Activated CD4-positive, alpha-beta T cell treated with anti-CD3 and anti-CD28 coated beads, Interleukin-2, Interleukin-6, amounts not matched to agents 100 ng/mL and 50 ng/mL, durations not matched to agents 16 hours and 8 hours (primary cell): ENCODE measurements around the gene ZNF484.
"Not testable (repeated sequence)": the region's sequence is repeated elsewhere in the genome, so short reads cannot be mapped to it uniquely, and the experiment has no call there.

Experiments used
- DNase-seq: peaks from one replicate; pipeline ENCODE4 v3.0.0-alpha.2; 2020

ZNF484 gene

DNA sequence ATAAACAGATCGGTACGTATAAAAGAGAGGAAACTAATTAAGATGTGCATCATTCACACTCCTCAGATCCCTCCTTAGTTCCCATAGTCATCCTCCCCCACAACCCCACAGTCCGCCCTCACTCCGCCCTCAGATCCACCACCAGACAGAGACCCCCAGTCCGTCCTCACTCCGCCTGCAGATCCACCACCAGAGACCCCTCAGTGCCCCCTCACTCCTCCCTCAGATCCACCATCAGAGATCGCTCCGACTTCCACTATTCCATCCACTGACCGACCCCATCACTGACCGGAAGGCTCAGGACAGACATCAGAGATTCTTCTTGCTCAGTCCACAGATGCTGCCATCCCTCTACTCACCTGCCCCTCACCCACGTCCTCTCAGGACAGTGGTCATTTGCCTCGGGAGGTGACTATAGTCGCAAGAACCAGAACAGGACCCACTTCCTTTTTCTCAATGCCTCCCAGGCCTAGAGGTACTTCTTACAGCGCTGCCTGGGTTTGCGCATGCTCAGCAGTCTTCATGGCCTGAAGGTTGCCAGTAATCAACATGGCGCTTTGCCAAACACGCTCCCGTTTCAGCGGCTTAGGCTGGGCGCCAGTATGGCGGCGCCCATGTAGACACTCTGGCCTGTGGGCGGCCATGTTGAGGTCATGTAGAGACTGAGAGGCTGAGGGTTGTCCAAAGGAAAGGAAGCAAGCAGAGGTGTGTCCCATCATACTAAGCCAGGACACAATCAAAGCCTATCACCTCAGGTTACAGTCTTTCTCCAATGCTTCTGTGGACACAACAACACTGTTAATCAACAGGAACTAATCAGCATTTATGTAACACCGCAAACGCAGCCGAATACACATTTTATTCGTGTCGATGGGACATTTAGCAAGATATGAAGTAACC, at the start of gene ZNF484:
TSS of gene ZNF484 (minus strand) at position 508 of the 900 bp plus-strand sequence. CDS start 3,009 bp downstream, outside the sequence.
- DNase-seq, result peak; percentile 97

DNA sequence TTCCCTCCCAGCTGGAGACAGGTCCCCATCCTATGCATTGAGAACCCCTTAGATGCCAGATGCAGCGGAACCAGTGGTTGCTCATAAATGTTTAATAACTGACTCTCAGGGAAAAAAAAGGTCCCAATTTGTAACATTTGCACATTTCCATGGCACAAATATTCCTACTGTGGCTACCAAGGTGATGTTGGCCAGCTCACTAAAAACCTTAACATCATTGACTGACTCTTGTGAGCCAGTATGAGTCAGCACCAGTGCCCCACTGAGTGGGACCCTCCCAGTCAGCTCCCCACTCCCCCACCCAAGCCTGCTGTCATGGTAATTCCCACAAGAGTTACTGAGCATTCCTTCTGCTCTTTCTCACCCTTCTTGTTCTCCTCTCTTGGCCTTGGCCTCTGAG, 42.6 kb upstream of the ZNF484 start:
- DNase-seq, result no peak

DNA sequence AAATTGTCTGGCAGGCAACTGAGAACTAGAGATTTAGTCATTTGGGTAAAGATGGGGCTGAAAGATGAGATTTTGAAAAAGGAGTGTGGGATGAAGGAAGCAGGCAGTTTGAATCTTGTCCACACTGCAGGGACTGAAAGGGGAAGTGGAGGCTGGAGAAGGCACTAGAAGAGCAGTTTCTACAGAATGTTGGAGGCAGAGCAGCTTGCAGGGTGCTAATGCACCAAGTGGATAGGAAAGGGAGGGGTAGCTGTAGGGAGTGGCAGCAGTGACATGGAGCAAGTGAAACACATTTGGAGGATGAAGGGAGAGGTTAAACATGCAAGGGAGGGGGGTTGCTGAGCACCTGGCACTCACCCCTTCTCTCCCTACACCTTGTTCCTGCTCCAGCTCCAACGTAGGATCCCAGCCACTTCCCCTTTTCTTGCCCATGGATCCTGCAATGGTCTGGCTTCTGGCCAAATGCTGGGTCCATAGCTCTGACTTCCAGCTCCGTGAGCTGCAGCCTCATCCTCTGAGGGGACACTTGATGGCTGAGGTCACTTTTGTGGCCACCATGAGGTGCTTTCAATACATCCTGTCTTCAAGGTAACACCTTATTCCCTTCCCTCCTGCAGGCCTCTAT, 39.5 kb upstream of the ZNF484 start:
- DNase-seq, result no peak

DNA sequence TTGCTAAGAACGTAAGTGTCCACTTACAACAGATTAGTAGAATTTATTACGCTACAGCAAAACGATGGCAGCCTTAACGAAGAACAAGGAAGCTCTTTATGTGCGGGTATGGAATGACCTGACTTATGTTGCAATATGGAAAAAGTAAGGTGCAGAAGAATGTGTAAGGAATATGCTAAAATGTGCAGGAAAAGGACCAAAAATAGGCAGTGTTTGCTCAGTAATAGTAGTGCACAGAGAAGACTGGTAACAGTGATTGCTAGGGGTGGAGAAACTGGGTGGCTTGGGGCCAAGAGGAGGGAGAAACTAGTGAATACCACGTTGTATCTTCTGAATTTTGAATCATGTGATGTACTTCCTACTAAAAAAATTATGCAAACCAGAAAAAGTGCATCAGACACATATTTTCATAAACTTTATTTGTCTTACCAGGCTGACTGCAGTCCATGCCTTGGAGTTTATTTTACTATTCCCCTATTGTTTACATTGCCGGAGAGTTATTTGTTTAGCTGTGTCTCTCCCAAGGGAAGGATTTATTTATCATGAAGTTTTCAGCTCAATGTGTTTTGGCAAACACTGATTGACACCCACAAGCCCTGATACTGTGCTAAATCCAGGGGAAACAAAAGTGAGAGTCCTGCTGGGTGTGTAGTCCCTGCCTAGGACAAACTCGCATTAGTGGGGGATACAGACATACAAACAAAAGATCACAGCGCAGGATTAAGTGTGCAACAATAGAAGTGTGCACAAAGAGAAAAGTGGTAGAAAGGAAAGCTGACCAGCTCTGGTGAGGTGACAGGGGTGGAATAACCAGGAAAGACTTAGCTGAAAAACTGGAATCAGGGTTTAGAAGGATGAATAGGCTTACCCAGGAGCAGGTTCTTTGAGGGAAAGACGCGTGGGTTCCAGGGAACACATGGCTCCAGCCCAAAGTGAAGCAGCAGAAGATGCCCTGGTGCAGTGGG, 34.0 kb upstream of the ZNF484 start:
- no peak for DNase-seq

DNA sequence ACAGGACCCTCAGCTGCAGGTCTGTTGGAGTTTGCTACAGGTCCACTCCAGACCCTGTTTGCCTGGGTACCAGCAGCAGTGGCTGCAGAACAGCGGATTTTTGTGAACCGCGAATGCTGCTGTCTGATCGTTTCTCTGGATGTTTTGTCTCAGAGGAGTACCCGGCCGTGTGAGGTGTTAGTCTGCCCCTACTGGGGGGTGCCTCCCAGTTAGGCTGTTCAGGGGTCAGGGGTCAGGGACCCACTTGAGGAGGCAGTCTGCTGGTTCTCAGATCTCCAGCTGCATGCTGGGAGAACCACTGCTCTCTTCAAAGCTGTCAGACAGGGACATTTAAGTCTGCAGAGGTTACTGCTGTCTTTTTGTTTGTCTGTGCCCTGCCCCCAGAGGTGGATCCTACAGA, 27.3 kb upstream of the ZNF484 start:
- DNase-seq, result not testable (repeated sequence)

DNA sequence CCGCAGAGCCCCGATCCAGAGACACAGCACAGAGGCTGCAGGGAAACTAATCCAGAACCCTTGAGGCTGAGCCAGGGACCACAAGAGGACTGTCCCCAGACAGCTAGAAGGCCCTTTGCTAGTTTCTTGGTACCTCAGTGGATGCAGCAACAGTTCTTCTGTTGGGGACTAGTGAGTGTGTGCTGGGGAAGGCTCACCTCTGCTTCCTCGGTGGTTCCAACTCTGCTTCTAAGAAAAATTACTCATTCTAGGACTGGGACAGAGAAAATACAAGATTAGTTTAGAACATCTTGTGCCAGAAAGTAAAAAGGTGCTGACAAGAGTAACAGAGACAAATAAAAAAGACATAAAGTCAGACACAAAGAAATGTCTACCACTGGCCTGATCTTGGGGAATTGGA, 19.5 kb upstream of the ZNF484 start:
- DNase-seq, result peak; percentile 15

DNA sequence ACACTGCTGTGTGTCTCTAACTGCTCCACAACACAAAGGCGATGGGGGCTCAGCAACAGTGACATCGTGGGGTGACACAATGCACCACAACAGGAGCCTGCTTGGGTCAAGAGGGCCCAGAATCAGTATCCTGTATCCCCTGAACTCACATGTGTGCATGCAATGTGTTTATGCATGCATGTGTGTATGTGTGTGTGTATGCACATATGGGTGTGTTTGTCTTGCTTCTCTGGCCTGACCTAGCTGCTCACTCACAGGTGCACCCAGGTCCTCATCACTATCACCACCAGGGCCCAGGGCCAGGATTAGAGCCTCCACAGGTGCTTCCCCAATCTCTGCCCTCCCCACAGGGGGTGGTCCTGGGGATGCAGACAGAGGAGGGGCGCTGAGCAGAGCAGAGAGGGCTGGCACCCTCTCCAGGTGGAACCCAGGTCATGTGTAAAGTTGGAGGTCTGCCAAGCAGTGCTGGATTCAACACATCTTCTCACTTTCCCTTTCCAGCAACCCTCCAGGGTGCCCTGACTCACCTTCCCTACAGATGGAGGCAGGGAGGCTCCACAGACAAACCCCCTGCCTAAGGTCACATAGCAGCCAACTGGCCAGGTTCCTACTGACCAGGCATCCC, 18.1 kb upstream of the ZNF484 start:
- DNase-seq, result no peak

DNA sequence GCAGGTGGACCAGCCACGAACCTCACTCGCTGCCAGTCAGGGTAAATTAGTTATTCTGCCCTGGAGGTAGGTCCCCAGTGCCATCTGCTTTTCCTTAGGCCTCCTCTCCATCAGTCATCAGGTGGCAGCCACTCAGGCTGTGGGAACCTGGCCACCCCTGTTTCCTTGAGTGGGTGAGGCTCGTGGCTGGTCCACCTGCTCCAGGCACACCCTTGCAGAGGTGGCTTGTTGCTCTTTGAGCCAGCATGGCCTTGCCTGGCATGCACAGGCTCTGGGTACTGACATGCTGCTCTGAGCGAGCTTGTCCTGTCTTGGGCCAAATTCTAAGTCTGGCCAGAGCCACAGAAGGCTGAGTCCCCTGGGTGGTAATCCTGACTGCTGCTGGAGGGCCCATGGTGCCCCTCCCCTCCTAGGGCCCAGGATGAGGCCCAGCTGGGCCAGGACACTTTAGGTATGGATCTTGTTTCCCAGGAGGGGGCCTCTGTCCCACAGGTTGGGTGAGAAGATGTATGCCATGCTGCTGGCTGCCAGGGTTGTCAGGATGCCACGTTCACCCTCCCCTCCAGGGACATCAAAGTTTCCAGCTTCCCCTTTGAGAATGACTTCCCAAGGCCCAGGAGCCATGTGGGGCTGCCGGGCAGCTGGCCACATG, 17.0 kb upstream of the ZNF484 start:
- no peak for DNase-seq

DNA sequence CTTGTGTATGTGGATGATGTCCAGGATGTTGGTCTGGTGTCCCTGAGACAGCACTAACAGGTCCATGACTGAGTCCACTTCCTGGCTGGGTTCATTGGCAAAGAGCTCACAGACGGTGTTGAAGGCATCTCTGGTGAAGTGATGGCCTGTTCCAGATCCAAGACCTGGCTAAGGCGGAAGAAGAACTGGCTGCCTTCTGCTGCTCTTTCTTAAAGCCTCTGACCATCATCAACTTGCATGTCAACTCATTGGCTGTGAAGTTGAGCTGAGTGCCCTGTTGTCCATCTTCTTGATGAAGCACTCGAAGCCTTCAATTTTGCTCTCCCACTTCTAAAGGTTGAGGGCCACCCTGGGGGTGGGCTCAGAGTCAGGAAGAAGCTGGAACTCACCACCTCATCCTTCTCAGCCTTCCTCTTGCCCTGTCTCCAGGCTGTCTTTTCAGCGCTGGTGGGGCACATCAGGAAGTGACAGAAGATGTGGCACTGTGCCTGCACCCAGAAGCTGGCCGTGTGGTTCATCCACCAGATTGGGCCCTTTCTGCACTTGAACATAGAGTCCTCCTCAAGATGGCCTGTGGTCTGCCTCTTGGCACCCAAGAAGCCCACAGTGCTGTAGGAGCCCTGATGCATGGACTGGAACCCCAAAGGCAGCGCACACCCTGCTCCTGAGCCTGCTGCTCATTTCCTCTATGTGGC, 16.2 kb upstream of the ZNF484 start:
- not testable (repeated sequence) for DNase-seq

DNA sequence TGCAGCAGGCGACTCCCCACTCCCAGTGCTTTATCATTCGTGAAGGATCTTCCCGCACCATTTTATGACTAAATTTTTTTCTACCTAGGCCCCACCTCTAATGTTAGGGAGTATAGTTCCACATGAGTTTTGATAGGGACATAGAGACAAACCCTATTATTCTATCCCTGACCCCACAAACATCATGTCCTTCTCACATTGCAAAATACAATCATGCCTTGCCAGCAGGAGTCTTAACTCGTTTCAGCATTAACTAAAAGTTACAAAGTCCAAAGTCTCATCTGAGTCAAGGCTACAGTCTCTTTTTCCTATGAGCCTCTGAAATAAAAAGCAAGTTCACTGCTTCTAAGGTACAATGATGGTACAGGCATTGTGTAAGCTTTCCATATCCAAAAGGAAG, 14.4 kb upstream of the ZNF484 start:
- DNase-seq, result not testable (repeated sequence)

DNA sequence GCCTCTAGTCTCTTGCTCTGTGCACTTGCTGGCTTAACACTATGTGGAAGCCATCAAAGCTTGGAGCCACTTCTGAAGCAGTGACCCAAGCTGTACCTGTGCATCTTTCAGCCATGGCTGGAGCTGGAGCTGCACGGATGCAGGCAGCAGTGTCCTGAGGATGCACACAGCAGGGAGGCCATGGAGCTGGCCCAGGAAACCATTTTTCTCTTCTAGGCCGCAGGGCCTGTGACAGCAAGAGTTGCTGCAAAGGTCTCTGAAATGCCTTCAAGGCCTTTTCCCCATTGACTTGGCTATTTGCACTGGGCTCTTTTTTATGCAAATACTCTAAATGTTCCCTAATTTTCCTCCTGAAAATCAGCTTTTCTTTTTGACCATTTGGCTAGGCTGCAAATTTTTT, 12.9 kb upstream of the ZNF484 start:
- no peak for DNase-seq

DNA sequence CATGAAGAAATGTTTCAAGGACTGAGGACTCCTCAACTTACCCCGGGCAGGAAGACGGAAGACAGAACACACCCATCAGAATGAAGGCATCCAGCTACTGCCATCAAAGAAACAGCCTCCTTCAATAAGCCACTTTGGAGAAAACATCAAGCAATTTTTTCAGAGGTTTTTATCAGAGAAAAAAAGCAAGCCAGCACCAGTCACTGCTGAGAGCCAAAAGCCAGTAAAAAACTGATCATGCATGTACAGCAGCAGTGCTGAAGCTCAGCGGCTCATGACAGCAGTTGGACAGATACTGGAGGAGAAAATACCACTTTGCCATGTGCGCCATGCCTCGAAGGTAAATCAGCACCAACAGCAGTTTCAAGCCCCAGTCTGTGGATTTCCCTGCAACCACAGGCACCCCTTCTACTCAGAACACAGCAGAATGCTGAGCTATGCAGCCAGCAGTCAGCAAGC, 10.1 kb upstream of the ZNF484 start:
- no peak for DNase-seq

DNA sequence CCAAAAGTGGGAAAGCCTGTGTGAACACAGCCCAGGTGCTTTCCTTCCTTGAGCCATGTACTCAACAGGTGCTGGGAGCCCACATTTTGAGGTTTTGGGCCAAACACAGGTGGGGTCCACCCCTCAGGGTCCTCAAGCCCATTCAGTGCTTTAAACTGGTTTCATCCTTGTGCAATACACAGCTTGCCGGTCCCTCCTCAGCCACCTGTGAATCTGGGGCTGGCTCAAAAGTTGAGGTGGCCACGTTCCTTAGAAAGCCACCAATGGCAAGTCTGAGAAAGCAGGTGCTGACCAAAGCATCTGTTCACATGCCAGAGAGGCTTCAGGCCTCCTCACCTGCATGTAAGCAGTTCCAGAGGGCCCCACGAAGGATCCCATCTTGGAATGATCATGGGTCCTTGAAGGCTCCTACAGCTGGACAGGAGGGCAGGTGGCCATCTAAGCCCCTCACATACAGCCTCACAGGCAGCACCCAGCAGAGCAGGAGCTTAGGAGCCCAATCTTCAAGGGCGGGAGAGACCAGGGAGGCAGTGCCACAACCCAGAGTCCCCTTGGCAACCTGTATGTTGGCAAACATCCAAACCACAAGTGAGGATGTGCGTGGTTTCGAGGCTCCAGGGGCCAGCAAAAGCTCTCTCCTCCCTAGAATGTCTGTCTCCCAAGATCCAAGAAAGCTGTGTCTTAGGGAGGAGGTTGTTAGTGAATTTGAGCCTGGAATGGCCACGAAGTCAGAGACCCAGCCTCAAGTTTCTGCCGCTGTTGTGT, 9.2 kb upstream of the ZNF484 start:
- peak; percentile 11 for DNase-seq

DNA sequence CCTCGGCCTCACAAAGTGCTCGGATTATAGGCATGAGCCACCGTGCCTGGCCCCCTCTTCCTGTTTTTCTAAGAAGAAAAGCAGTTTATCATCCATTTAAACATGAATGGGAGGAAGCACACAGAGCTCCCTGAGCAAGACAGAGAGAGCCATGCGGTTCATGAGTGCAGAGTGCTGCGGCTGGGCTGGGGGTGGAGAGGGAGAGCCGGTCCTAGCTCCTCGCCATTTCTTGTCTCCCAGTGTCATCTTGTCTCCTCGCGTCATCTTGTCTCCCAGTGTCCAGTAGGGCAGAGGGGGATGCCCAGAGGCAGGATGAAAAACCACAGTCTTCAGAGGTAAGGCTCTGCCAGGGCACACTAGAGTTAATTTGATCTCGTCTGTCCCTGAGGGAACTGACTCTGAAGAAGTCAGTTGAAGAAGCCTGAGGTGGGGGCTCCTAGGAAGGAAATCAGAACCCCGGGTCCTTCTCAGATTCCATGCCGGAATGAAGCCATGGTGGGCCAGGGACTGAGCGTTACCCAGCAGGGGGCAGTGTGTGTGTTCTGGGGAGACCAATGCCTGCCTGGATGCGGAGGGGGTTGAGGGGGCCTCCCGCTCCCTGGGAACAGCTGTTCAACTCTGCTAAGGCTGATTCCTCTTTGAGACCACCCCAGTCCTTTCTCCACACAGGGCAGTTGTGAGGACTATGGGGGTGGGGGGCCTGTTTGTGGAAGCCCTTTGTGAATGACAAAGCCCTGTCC, 6.0 kb upstream of the ZNF484 start:
- not testable (repeated sequence) for DNase-seq

DNA sequence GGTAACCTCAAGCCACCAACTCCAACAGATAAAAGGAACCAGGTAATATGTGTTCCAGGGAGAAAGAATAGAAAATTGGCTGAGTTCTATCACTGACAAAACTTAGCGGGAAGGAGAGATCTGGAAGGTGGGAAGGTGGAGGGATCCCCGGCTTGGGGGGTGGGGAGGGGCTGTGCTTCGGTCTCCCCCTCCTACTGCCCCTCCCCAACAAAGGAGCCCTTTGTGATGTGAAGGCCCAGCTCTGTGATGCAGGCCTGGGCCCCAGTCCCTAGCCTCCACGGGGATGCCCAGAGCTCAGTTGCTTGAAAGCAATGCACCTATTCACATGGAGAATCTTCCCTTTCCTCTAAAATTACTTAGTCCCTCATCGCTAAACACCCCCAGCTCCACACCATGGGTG, 4.4 kb upstream of the ZNF484 start:
- DNase-seq, result no peak

DNA sequence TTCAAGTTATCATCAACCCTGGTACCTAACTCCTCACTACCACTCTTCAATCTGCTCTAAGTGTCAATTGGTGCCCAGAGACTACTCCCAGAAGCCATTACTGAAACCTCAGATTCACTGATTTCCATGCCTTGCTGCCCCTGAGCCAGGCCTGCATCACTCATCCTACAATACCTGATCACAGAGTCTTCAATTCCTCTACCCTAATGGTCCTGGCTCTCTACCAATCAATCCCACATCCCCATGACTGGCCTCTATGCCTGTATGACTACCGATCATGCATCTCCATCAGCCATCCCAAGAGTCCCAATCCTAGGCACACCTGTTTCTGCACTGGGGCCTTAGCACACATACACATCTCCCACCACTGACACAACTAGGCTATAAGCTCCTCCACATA, 2.5 kb downstream of the ZNF484 start:
- DNase-seq, result no peak

DNA sequence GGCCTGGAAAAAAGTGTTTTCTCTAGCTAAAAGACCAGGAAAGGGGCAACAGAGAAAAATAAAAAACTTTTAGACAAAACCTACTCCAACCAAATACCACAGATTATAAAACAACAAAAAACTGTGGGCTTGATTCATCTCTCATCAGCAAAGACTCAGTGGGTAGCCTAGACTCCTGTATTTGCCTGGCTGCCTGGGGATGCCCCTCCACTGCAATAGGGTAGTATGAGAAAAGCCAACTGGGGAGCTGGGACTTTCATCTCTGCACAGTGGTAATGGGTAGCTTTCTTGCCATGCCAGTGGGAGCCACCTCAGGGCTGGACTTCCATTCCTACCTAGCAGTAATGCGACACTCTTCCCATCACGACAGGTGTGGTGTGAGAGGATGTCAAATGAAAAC, 7.5 kb downstream of the ZNF484 start:
- DNase-seq, result no peak

DNA sequence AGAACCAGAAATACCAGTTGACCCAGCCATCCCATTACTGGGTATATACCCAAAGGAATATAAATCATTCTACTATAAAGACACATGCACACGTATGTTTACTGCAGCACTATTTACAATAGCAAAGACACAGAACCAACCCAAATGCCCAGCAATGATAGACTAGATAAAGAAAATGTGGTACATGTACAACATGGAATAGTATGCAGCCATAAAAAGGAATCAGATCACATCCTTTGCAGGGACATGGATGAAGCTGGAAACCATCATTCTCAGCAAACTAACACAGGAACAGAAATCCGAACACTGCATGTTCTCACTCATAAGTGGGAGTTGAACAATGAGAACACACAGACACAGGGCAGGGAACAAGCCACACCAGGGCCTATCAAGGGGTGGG, 11.2 kb downstream of the ZNF484 start:
- DNase-seq, result not testable (repeated sequence)

DNA sequence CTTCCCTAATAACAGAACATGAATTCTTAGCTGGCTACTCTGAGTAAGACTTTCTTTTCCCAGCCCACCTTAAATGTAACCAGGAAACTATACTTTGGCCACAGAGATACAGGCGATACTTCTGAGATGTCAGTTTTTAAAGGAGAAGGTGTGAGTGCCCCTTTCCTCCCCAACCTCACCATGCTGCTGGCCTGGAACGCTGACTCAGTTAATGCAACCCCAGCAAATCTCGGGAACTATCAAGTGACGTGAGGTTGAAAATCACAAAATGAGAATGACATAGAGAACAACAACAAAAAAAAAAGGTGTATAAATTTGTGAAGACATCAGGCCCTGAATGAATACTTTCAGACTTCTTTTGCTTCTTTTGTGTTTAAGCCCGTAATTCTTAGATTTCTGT, 13.7 kb downstream of the ZNF484 start:
- no peak for DNase-seq

DNA sequence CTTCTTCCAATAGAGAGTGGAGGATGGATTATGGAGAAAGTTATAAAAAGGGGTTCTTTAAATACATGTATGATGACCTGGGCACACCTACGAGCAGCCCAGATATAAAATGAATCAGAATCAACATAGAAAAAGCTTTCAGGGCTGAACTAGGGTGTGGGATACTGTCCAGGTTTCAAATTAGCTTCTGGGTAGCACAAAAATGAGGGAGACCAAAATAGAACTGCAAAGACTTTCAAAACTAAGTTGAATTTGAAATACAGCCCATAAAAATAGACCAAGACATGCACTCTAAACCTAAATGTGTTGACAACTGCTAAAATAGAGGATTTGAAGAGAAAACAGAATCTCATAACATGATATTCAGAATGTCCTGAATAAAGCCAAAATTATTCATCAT, 17.0 kb downstream of the ZNF484 start:
- no peak for DNase-seq
